Left kidney (tissue), 2 donors: Measurements from ENCODE around the gene GPATCH11. TPM values are rescaled to one million over a fixed set of nuclear protein-coding genes. Genes with fewer than 3 reads are reported as not detected.

Experiments used
- DNase-seq: peaks from one replicate; pipeline ENCODE4 v3.0.0-alpha.2; 2013
- polyA plus RNA-seq: library from polyadenylated mRNA; unstranded; fragments of 120-200 nt; gene quantifications from one replicate; pipeline ENCODE4 v1.2.1, GENCODE V29; 2013; ENCODE audit not compliant: insufficient read length

Gene GPATCH11
- polyA plus RNA-seq, 1 donor, result 12.0 TPM

- DNase-seq, result no peak
Observed at GRCh38 chr2:37105150-37105549, 20.8 kb downstream of the GPATCH11 start.

GRCh38 chr2:37109523-37109922, 25.2 kb downstream of the GPATCH11 start:
- DNase-seq, result no peak

GRCh38 chr2:37110306-37111212, 26.2 kb downstream of the GPATCH11 start:
- no peak for DNase-seq

GRCh38 chr2:37111958-37112357, 27.6 kb downstream of the GPATCH11 start:
- no peak for DNase-seq

- no peak for DNase-seq
Observed at GRCh38 chr2:37117566-37117965, 33.2 kb downstream of the GPATCH11 start.

- no peak for DNase-seq
Observed at GRCh38 chr2:37119157-37119556, 34.8 kb downstream of the GPATCH11 start.

GRCh38 chr2:37125416-37125815, 41.1 kb downstream of the GPATCH11 start:
- no peak for DNase-seq

GRCh38 chr2:37132914-37133313, 48.6 kb downstream of the GPATCH11 start:
- DNase-seq, result no peak

- DNase-seq, result no peak
Observed at GRCh38 chr2:37142546-37142945, 58.2 kb downstream of the GPATCH11 start.

GRCh38 chr2:37143974-37144373, 59.7 kb downstream of the GPATCH11 start:
- no peak for DNase-seq

- DNase-seq, result no peak
Observed at GRCh38 chr2:37146062-37146461, 61.7 kb downstream of the GPATCH11 start.

- no peak for DNase-seq
Observed at GRCh38 chr2:37148325-37148724, 64.0 kb downstream of the GPATCH11 start.

Other genes with a start within 250 kb of the GPATCH11 start
- gene STRN, start 118.0 kb upstream of the GPATCH11 start, polyA plus RNA-seq, result 26.4 TPM
- gene HEATR5B, start 146 bp upstream of the GPATCH11 start, polyA plus RNA-seq, result 27.9 TPM
- 41.5 TPM for gene EIF2AK2, start 72.5 kb downstream of the GPATCH11 start, polyA plus RNA-seq
- not detected for gene SULT6B1, start 104.2 kb downstream of the GPATCH11 start, polyA plus RNA-seq
- 65.4 TPM for gene CEBPZOS, start 112.0 kb downstream of the GPATCH11 start, polyA plus RNA-seq
- gene CEBPZ, start 147.1 kb downstream of the GPATCH11 start, polyA plus RNA-seq, result 89.4 TPM
- 37.0 TPM for gene NDUFAF7, start 147.1 kb downstream of the GPATCH11 start, polyA plus RNA-seq
- gene PRKD3, start 240.3 kb downstream of the GPATCH11 start, polyA plus RNA-seq, result 67.2 TPM